ENCODE results near the gene CREB3.
A peak's percentile ranks its signal among the peaks of the same experiment; 100 is the strongest.

CREB3 gene

GRCh38 chr9:35727676-35728040, 4.8 kb upstream of the CREB3 start:
- H3K27me3 ChIP-seq = no peaks in the 10 kb centered on the region
- peak overlapping the region; percentile 48 to 94 (median 78) for H3K4me3 ChIP-seq
- H3K36me3 ChIP-seq = peaks cover 39 to 58% (median 42%) of the 10 kb centered on the region in 11 experiments
- TF ChIP-seq Cebpa-rat (IDR thresholded peaks at IDR 0.05) = no peak
- H3K4me2 ChIP-seq = peak overlapping the region; percentile 93 to 100 (median 98)
- peaks cover 53 to 82% (median 78%) of the 10 kb centered on the region in 11 experiments for H4K20me1 ChIP-seq
- peak overlapping the region in 10 of 11 experiments; percentile 26 to 91 (median 75); a peak in 19 of 22 replicates for H3K27ac ChIP-seq
- H3K9me3 ChIP-seq (replicated peaks in 1 of 11) = no peaks in the 10 kb centered on the region
- peak overlapping the region; percentile 50 to 93 (median 69) for H3K9ac ChIP-seq
- H3K4me1 ChIP-seq = peaks cover 50 to 55% (median 53%) of the 10 kb centered on the region in 10 experiments

DNA sequence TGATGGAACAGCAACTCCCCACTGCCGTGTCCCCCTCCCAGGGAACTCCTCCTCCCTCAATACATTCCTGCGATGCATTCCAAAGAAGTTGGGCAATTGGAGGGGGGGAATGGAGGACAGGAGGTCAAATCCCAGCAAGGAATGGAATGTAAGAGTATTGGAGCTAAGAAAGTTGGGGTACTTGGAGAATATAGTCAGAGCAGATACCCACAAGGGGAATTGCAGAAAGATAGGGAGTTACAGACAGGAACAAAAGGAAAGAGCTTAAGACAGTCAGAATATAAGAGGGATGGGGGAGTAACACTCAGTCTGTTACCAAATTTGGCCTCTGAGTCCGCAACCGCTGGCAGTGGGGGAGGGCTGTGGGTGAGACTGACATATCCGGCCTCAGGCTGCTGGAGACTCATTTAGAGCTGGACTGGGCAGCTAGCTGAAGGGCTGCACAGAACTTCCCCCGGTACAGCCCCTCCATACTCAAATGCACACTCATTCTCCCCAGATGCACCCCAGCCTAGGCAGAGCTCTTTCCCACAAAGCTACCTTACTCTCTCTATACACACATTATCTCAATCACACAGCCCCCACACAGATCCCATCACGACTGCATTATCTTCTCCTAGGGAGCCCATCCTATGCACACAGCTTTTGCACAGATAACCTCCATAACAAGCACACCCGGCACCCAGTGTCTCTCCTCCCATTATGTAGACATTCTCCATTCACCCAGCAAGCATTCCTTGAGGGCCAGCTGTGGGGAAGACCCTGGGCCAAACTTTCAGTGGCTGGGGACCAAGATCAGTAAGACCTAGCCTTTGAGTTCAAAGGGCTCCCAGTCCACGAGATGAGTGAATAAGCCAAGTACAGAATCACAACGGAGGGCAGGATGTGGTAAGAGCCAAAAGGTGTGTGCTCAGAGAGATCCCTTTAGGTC, 4.2 kb upstream of the CREB3 start:
- peak overlapping the region in 10 of 11 experiments; percentile 26 to 91 (median 75); a peak in 19 of 22 replicates for H3K27ac ChIP-seq
- peaks cover 53 to 80% (median 72%) of the 10 kb centered on the region in 11 experiments for H4K20me1 ChIP-seq
- H3K36me3 ChIP-seq = peaks cover 32 to 52% (median 35%) of the 10 kb centered on the region in 11 experiments
- H3K4me3 ChIP-seq = peak overlapping the region; percentile 48 to 94 (median 78)
- H3K4me1 ChIP-seq = peaks cover 51 to 61% (median 58%) of the 10 kb centered on the region in 10 experiments
- TF ChIP-seq Cebpa-rat (IDR thresholded peaks at IDR 0.05) = 0 out of 22 replicates have a peak, but pooled peaks of 1 of the 11 experiments have one; percentile 19
- H3K9me3 ChIP-seq (replicated peaks in 1 of 11) = no peaks in the 10 kb centered on the region
- H3K27me3 ChIP-seq = no peaks in the 10 kb centered on the region
- H3K9ac ChIP-seq = peak overlapping the region; percentile 50 to 93 (median 69); a peak in 21 of 22 replicates
- H3K4me2 ChIP-seq = peak overlapping the region; percentile 93 to 100 (median 98)

GRCh38 chr9:35729101-35729500, 3.4 kb upstream of the CREB3 start:
- H3K9me3 ChIP-seq (replicated peaks in 1 of 11) = no peaks in the 10 kb centered on the region
- no peak for TF ChIP-seq Cebpa-rat (IDR thresholded peaks at IDR 0.05)

GRCh38 chr9:35729700-35730485, 2.6 kb upstream of the CREB3 start:
- H4K20me1 ChIP-seq = peaks cover 47 to 69% (median 60%) of the 10 kb centered on the region in 11 experiments
- H3K9ac ChIP-seq = peak overlapping the region; percentile 62 to 93 (median 91); a peak in 19 of 22 replicates
- no peak for TF ChIP-seq Cebpa-rat (IDR thresholded peaks at IDR 0.05)
- H3K36me3 ChIP-seq = peaks cover 17 to 46% (median 26%) of the 10 kb centered on the region in 11 experiments
- no peaks in the 10 kb centered on the region for H3K9me3 ChIP-seq (replicated peaks in 1 of 11)
- H3K27ac ChIP-seq = peak overlapping the region in 10 of 11 experiments; percentile 27 to 91 (median 86); a peak in 19 of 22 replicates
- H3K4me2 ChIP-seq = peak overlapping the region; percentile 93 to 100 (median 98)
- no peaks in the 10 kb centered on the region for H3K27me3 ChIP-seq
- H3K4me1 ChIP-seq = peaks cover 67 to 74% (median 69%) of the 10 kb centered on the region in 10 experiments
- H3K4me3 ChIP-seq = peak overlapping the region; percentile 70 to 94 (median 78)

More at GRCh38 chr9:35729101-35729500, 3.4 kb upstream of the CREB3 start:
- Histone ChIP-seq H3K27ac (peak overlapping the region in 10 of 11 experiments; percentile 17 to 91 (median 84); a peak in 17 of 22 replicates), H3K4me1 (peaks cover 59 to 69% (median 66%) of the 10 kb centered on the region in 10 experiments), H4K20me1 (peaks cover 51 to 75% (median 67%) of the 10 kb centered on the region in 11 experiments), H3K4me2 (peak overlapping the region; percentile 93 to 100 (median 98)), H3K36me3 (peaks cover 24 to 46% (median 27%) of the 10 kb centered on the region in 11 experiments), H3K27me3 (no peaks in the 10 kb centered on the region), H3K4me3 (peak overlapping the region; percentile 48 to 94 (median 78)), H3K9ac (peak overlapping the region in 10 of 11 experiments; percentile 31 to 93 (median 82); a peak in 16 of 22 replicates)

DNA sequence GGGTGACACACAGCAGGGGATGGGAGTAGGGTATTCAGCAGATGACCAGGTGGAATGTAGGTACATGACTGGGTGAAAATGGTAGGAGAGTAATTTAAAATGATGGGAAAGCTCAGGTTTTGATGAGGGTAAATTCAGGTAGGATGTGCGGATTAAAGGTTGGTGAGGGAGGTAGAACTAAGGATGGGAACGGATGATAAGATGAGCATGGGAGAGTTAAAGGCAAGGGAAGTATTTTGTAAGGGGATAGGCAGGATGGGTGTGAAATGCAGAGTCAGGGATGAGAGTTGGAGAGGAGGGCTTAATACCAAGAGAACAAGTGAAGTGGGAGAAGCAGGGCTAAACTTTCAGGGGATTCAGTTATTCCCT, 2.0 kb upstream of the CREB3 start:
- peaks cover 42 to 66% (median 55%) of the 10 kb centered on the region in 11 experiments for H4K20me1 ChIP-seq
- TF ChIP-seq Cebpa-rat (IDR thresholded peaks at IDR 0.05) = no peak
- peak overlapping the region; percentile 77 to 91 (median 88); a peak in 20 of 22 replicates for H3K27ac ChIP-seq
- peaks cover 67 to 76% (median 71%) of the 10 kb centered on the region in 10 experiments for H3K4me1 ChIP-seq
- peak overlapping the region; percentile 85 to 93 (median 91); a peak in 21 of 22 replicates for H3K9ac ChIP-seq
- H3K4me2 ChIP-seq = peak overlapping the region; percentile 93 to 100 (median 98)
- no peaks in the 10 kb centered on the region for H3K9me3 ChIP-seq (replicated peaks in 1 of 11)
- peaks cover 17 to 46% (median 26%) of the 10 kb centered on the region in 11 experiments for H3K36me3 ChIP-seq
- no peaks in the 10 kb centered on the region for H3K27me3 ChIP-seq
- H3K4me3 ChIP-seq = peak overlapping the region; percentile 70 to 94 (median 78)

- peak overlapping the region; percentile 85 to 93 (median 91) for H3K9ac ChIP-seq
- H3K36me3 ChIP-seq = peaks cover 12 to 46% (median 25%) of the 10 kb centered on the region in 11 experiments
- no peaks in the 10 kb centered on the region for H3K27me3 ChIP-seq
- no peaks in the 10 kb centered on the region for H3K9me3 ChIP-seq (replicated peaks in 1 of 11)
- peaks cover 63 to 79% (median 72%) of the 10 kb centered on the region in 10 experiments for H3K4me1 ChIP-seq
- peak overlapping the region; percentile 93 to 100 (median 98) for H3K4me2 ChIP-seq
- H4K20me1 ChIP-seq = peaks cover 31 to 65% (median 46%) of the 10 kb centered on the region in 11 experiments
- H3K27ac ChIP-seq = peak overlapping the region; percentile 77 to 91 (median 88)
- H3K4me3 ChIP-seq = peak overlapping the region; percentile 70 to 94 (median 78)
- TF ChIP-seq Cebpa-rat (IDR thresholded peaks at IDR 0.05) = no peak
Observed at GRCh38 chr9:35731415-35732184, 866 bp upstream of the CREB3 start.

- Histone ChIP-seq H3K27ac (peak overlapping the region; percentile 45 to 90 (median 71)), H3K4me1 (peaks cover 49 to 74% (median 64%) of the 10 kb centered on the region in 10 experiments), H4K20me1 (peaks cover 17 to 64% (median 33%) of the 10 kb centered on the region in 11 experiments), H3K27me3 (no peaks in the 10 kb centered on the region), H3K4me3 (peak overlapping the region; percentile 73 to 94 (median 81)), H3K36me3 (peaks cover 26 to 51% (median 37%) of the 10 kb centered on the region in 11 experiments), H3K9me3 (replicated peaks in 1 of 11) (no peaks in the 10 kb centered on the region), H3K4me2 (peak overlapping the region; percentile 90 to 99 (median 96)), H3K9ac (peak overlapping the region; percentile 83 to 93 (median 89))
- TF ChIP-seq Cebpa-rat (IDR thresholded peaks at IDR 0.05) = no peak
Observed at GRCh38 chr9:35732800-35733541, 505 bp downstream of the CREB3 start.
